HL-60 (cell line): ENCODE measurements around the gene NRF1.

ENCODE experiments used
- DNase-seq, 2 experiments: peaks; one replicate each; pipeline ENCODE4 v3.0.0-alpha.2; 2010 to 2020; ENCODE audit warnings: low read depth in 1 of 2, low spot score in 1 of 2
- H3K27ac ChIP-seq: fragments of 250-450 bp; sonication (Bioruptor Pico); replicated peaks from 2 replicates; pipeline ENCODE4 v1.5.1; 2020; ENCODE audit warnings: mild to moderate bottlenecking, moderate library complexity
- H3K27me3 ChIP-seq: fragments of 250-450 bp; sonication (Bioruptor Pico); 2 replicates; pipeline ENCODE4 v1.5.1; 2021; ENCODE audit warnings: mild to moderate bottlenecking, moderate library complexity; ENCODE audit not compliant: insufficient read depth, poor library complexity, severe bottlenecking
- H3K4me3 ChIP-seq: replicated peaks from 2 replicates; pipeline ENCODE4 v1.5.1; 2011; ENCODE audit warnings: mild to moderate bottlenecking, control low read depth, low read length; ENCODE audit not compliant: insufficient read depth
- CTCF ChIP-seq: IDR thresholded peaks from one replicate; pipeline ENCODE4 v1.5.1; 2011; ENCODE audit warnings: low read length, control low read depth, inconsistent platforms; ENCODE audit not compliant: insufficient read depth
- GABPA ChIP-seq: IDR thresholded peaks from 2 replicates; pipeline ENCODE4 v1.6.1; 2012; ENCODE audit warnings: low read depth
- POLR2AphosphoS5 ChIP-seq: IDR thresholded peaks from 2 replicates; pipeline ENCODE4 v1.6.1; 2012; ENCODE audit warnings: low read depth
- REST ChIP-seq: IDR thresholded peaks from 2 replicates; pipeline ENCODE4 v1.6.1; 2012; ENCODE audit warnings: low read depth; ENCODE audit not compliant: insufficient replicate concordance
- SPI1 ChIP-seq: IDR thresholded peaks from 2 replicates; pipeline ENCODE4 v1.6.1; 2012; ENCODE audit warnings: low read depth, mild to moderate bottlenecking, borderline replicate concordance

The NRF1 gene

GRCh38 chr7:129689995-129690581, 78.6 kb downstream of the NRF1 start:
- no peak for TF ChIP-seq POLR2AphosphoS5
- no peak for TF ChIP-seq GABPA
- TF ChIP-seq SPI1: no peak
- TF ChIP-seq REST: no peak
- TF ChIP-seq CTCF: no peak
- DNase-seq: no peak
- H3K27ac ChIP-seq: no peak overlapping the region
- no peak overlapping the region for H3K4me3 ChIP-seq
- no peaks in the 10 kb centered on the region for H3K27me3 ChIP-seq

- H3K4me3 ChIP-seq: no peak overlapping the region
- no peak for DNase-seq
- no peak for TF ChIP-seq POLR2AphosphoS5
- TF ChIP-seq GABPA: no peak
- no peak for TF ChIP-seq REST
- TF ChIP-seq CTCF: no peak
- TF ChIP-seq SPI1: no peak
Measured at GRCh38 chr7:129690701-129691100, 79.2 kb downstream of the NRF1 start.

GRCh38 chr7:129698516-129699418, 87.2 kb downstream of the NRF1 start:
- Histone ChIP-seq H3K4me3 (no peak overlapping the region), H3K27ac (no peak overlapping the region; the same call in 1 of the 2 replicates), H3K27me3 (no peaks in the 10 kb centered on the region)
- no peak for TF ChIP-seq CTCF
- TF ChIP-seq SPI1: no peak
- TF ChIP-seq POLR2AphosphoS5: no peak
- no peak for TF ChIP-seq REST
- TF ChIP-seq GABPA: no peak
- peak in 1 of 2 experiments; percentile 15 for DNase-seq

More at GRCh38 chr7:129690701-129691100, 79.2 kb downstream of the NRF1 start:
- Histone ChIP-seq H3K27me3 (no peaks in the 10 kb centered on the region), H3K27ac (no peak overlapping the region)
